ENCODE results near the gene SRP72. TPM values are rescaled to one million over a fixed set of nuclear protein-coding genes. Genes with fewer than 3 reads are reported as not detected.

The SRP72 gene
- total and polyA plus RNA-seq, 2 of the 8 experiments (the other 6 are each of a cell fraction or from before 2014, with no cell fraction given): 37.7 to 144 TPM

- Histone ChIP-seq H3K4me3 (ENCODE audit: extremely low read depth in 1 of 4, insufficient read depth in 2 of 4, low read depth in 3 of 4, low read length in 4 of 4) (peak overlapping the region; percentile 88 to 99 (median 96)), H4K5ac (ENCODE audit: insufficient read length, low read depth, low read length) (peak overlapping the region; percentile 94), H2BK5ac (ENCODE audit: low read depth, low read length) (peak overlapping the region; percentile 98), H2AFZ (ENCODE audit: low read length) (peak overlapping the region; percentile 92; the same call in 1 of the 2 replicates), H3K27ac (ENCODE audit: low read depth, low read length) (peak overlapping the region; percentile 84), H3K9me3 (ENCODE audit: insufficient read depth in 2 of 2, low read depth in 1 of 2, low read length in 1 of 2) (no peaks in the 10 kb centered on the region), H2BK120ac (replicated peaks; ENCODE audit: low read depth, low read length) (no peak overlapping the region), H2BK12ac (ENCODE audit: low read depth, low read length) (no peak overlapping the region; the same call in 1 of the 2 replicates), H2AK5ac (ENCODE audit: low read depth, low read length) (no peak overlapping the region; the same call in 1 of the 2 replicates), H3K14ac (ENCODE audit: insufficient read length) (no peak overlapping the region), H3K4me1 (replicated peaks in 1 of 4; ENCODE audit: control insufficient read depth in 3 of 4, insufficient read depth in 4 of 4, low read length in 3 of 4) (peaks cover 0 to 5% (median 2%) of the 10 kb centered on the region in 4 experiments; a peak in 1 of 7 replicates), H3K27me3 (replicated peaks in 1 of 4; ENCODE audit: control insufficient read depth in 3 of 4, extremely low read depth in 1 of 4, insufficient read depth in 3 of 4, low read length in 3 of 4) (no peaks in the 10 kb centered on the region), H3K56ac (replicated peaks; ENCODE audit: insufficient read length, low read depth, low read length) (no peak overlapping the region), H4K8ac (ENCODE audit: extremely low read depth, insufficient read depth, low read length) (peak overlapping the region; percentile 82; the same call in 1 of the 2 replicates), H3K9ac (replicated peaks in 1 of 4; ENCODE audit: extremely low read depth in 1 of 4, low read depth in 3 of 4, low read length in 3 of 4) (peak overlapping the region; percentile 90 to 97 (median 92)), H3K4me2 (ENCODE audit: insufficient read depth in 1 of 2, low read depth in 2 of 2, low read length in 2 of 2) (peak overlapping the region; percentile 77 to 100), H2BK15ac (ENCODE audit: low read length) (no peak overlapping the region), H3K23ac (ENCODE audit: insufficient read length) (no peak overlapping the region), H3K79me2 (ENCODE audit: control insufficient read depth in 1 of 2, insufficient read depth in 2 of 2, low read length in 2 of 2) (peaks cover 4 to 56% of the 10 kb centered on the region in 2 experiments; a peak in 3 of 4 replicates), H3K4ac (replicated peaks; ENCODE audit: insufficient read length, low read depth, low read length) (no peak overlapping the region), H4K91ac (replicated peaks; ENCODE audit: insufficient read length, low read length) (no peak overlapping the region), H4K20me1 (replicated peaks in 1 of 2; ENCODE audit: control insufficient read depth in 1 of 2, insufficient read depth in 2 of 2, low read length in 2 of 2) (peaks cover 1 to 14% of the 10 kb centered on the region in 2 experiments), H3K23me2 (ENCODE audit: low read depth, low read length) (peaks cover 10% of the 10 kb centered on the region), H3K18ac (ENCODE audit: extremely low read depth, low read length) (no peak overlapping the region), H2BK20ac (ENCODE audit: low read length) (no peak overlapping the region), H3K79me1 (ENCODE audit: low read depth, low read length) (peaks cover 5% of the 10 kb centered on the region), H3K36me3 (ENCODE audit: control insufficient read depth in 2 of 4, insufficient read depth in 4 of 4, low read length in 3 of 4) (peaks cover 0 to 30% (median 15%) of the 10 kb centered on the region in 4 experiments; a peak in 7 of 8 replicates)
- 3% methylated on average over 8 of the region's 8 CpGs; no CpG with 5 or more reads in 1 of the 2 experiments for WGBS, 2 experiments (ENCODE audit: extremely low coverage in 1 of 2, insufficient coverage in 1 of 2, insufficient read length in 1 of 2, insufficient replicate concordance in 2 of 2, low coverage in 1 of 2, low lambda C conversion rate in 2 of 2, missing lambda C conversion rate in 1 of 2)
- DNase-seq (ENCODE audit: low read depth in 1 of 2, low spot score in 2 of 2): no peak
- TF ChIP-seq KDM4A (IDR thresholded peaks at IDR 0.05; ENCODE audit: low read depth, low read length, severe bottlenecking): peak; percentile 6
- no peak for TF ChIP-seq ATF3 (IDR thresholded peaks at IDR 0.05; ENCODE audit: insufficient read depth, low read depth, low read length)
- TF ChIP-seq YY1 (IDR thresholded peaks at IDR 0.05; ENCODE audit: low read depth, low read length): no peak
- ChIA-PET POLR2A (ENCODE audit: partially characterized antibody) (interaction anchor here (0.6 to 12.0 kb wide), 6 partner anchors 9 to 80 kb away, joined by 3 to 121 read pairs (median 4); partner anchors contain the start of genes AASDH, PAICS and PPAT), CTCF (ENCODE audit: partially characterized antibody) (interaction anchor here (0.7 kb wide), 1 partner anchor 44 kb away, joined by 6 read pairs; no protein-coding TSS in a partner anchor)
- no peak for FAIRE-seq
These were observed 520 bp upstream of the SRP72 start for GRCh38 chr4:56466910-56467283.
